ENCODE results near the gene PSMB4.

GRCh38 chr1:151401860-151402259 lies 2.5 kb downstream of the PSMB4 start:
- TF ChIP-seq CTCF (conservative IDR thresholded peaks at IDR 0.05; ENCODE audit: low read depth, low read length) = no peak
- TF ChIP-seq EZH2 (IDR thresholded peaks at IDR 0.05; ENCODE audit: borderline replicate concordance, low read depth, low read length, poor library complexity, severe bottlenecking) = no peak
